WTC11 (cell line): Measurements from ENCODE around the gene ARSH. TPM values are rescaled to one million over a fixed set of nuclear protein-coding genes. Genes with fewer than 3 reads are reported as not detected.
"Not testable (repeated sequence)": the region's sequence is repeated elsewhere in the genome, so short reads cannot be mapped to it uniquely, and the experiment has no call there.

Source experiments
- ATAC-seq: fragments of 200-7000 bp; cut with Tn5 transposase; 2 replicates; pipeline ENCODE4 v1.10.0; 2021; ENCODE audit warnings: mild to moderate bottlenecking, moderate library complexity
- CTCF ChIA-PET: fragments of 300-600 bp; sonication (Branson Sonifier 250); formaldehyde crosslinking; loops from one replicate; lab custom pipeline; 2021; ENCODE audit warnings: antibody characterized with exemption; lab: Charles Lee
- POLR2A ChIA-PET: fragments of 350-600 bp; sonication (Branson Sonifier 250); formaldehyde crosslinking; loops from one replicate; lab custom pipeline; 2021; ENCODE audit warnings: antibody characterized with exemption; lab: Charles Lee
- DNase-seq: peaks from one replicate; pipeline ENCODE4 v3.0.0; 2021; ENCODE audit warnings: low spot score
- H3K27ac Mint-ChIP-seq: 2 replicates; pipeline ENCODE4 v1.8.0; 2021; ENCODE audit warnings: mixed read lengths
- H3K27me3 Mint-ChIP-seq: 2 replicates; pipeline ENCODE4 v1.8.0; 2021; ENCODE audit warnings: low read depth, mild to moderate bottlenecking, moderate library complexity, mixed read lengths
- H3K36me3 Mint-ChIP-seq: 2 replicates; pipeline ENCODE4 v1.8.0; 2021; ENCODE audit warnings: mixed read lengths
- H3K4me1 Mint-ChIP-seq: 2 replicates; pipeline ENCODE4 v1.8.0; 2022; ENCODE audit warnings: mixed read lengths
- H3K4me3 Mint-ChIP-seq: 2 replicates; pipeline ENCODE4 v1.8.0; 2021; ENCODE audit warnings: mild to moderate bottlenecking, moderate library complexity, mixed read lengths
- H3K9me3 Mint-ChIP-seq: 2 replicates; pipeline ENCODE4 v1.8.0; 2021; ENCODE audit warnings: mixed read lengths
- ATF1 ChIP-seq: sonication (generic); formaldehyde crosslinking; IDR thresholded peaks from 2 replicates; pipeline ENCODE4 v1.8.1; 2023; ENCODE audit warnings: mild to moderate bottlenecking, moderate library complexity, missing genetic modification reagents
- ESRRA ChIP-seq: sonication (generic); formaldehyde crosslinking; IDR thresholded peaks from 2 replicates; pipeline ENCODE4 v1.8.1; 2022; ENCODE audit warnings: mild to moderate bottlenecking, missing genetic modification reagents, borderline replicate concordance
- FOXJ3 ChIP-seq: sonication (generic); formaldehyde crosslinking; IDR thresholded peaks from 2 replicates; pipeline ENCODE4 v1.9.0; 2021; ENCODE audit warnings: missing genetic modification reagents, mild to moderate bottlenecking, borderline replicate concordance
- GABPB1 ChIP-seq: sonication (generic); formaldehyde crosslinking; IDR thresholded peaks from 2 replicates; pipeline ENCODE4 v1.8.1; 2023; ENCODE audit warnings: mild to moderate bottlenecking, missing genetic modification reagents
- NR1H2 ChIP-seq: sonication (generic); formaldehyde crosslinking; IDR thresholded peaks from 2 replicates; pipeline ENCODE4 v1.9.0; 2021; ENCODE audit warnings: mild to moderate bottlenecking, moderate library complexity, missing genetic modification reagents
- RORB ChIP-seq: fragments of 250-450 bp; sonication (Bioruptor Pico); IDR thresholded peaks from 2 replicates; pipeline ENCODE4 v1.9.0; 2021; ENCODE audit warnings: mild to moderate bottlenecking
- TEAD1 ChIP-seq: sonication (generic); formaldehyde crosslinking; IDR thresholded peaks from 2 replicates; pipeline ENCODE4 v1.8.0; 2022; ENCODE audit warnings: mild to moderate bottlenecking, missing genetic modification reagents
- ZNF138 ChIP-seq: sonication (generic); formaldehyde crosslinking; conservative IDR thresholded peaks from 2 replicates; pipeline ENCODE4 v1.8.1; 2022; ENCODE audit warnings: mild to moderate bottlenecking, moderate library complexity, missing genetic modification reagents
- ZNF317 ChIP-seq: sonication (generic); formaldehyde crosslinking; IDR thresholded peaks from 2 replicates; pipeline ENCODE4 v1.8.1; 2023; ENCODE audit warnings: low read depth, mild to moderate bottlenecking, moderate library complexity, missing genetic modification reagents, borderline replicate concordance
- ZNF532 ChIP-seq: fragments of 250-450 bp; sonication (Bioruptor Pico); IDR thresholded peaks from 2 replicates; pipeline ENCODE4 v1.9.0; 2021; ENCODE audit warnings: mild to moderate bottlenecking, borderline replicate concordance
- total RNA-seq: library from RNA; stranded (reverse); gene quantifications from 3 replicates; pipeline ENCODE4 v1.2.3, GENCODE V29; 2021
- TF ChIP-seq, protein P1 (sequence below): fragments of 250-450 bp; sonication (Bioruptor Pico); conservative IDR thresholded peaks from 2 replicates; pipeline ENCODE4 v1.9.0; 2021; ENCODE audit warnings: mild to moderate bottlenecking
- TF ChIP-seq, protein P2 (sequence below): fragments of 250-450 bp; sonication (Bioruptor Pico); IDR thresholded peaks from 2 replicates; pipeline ENCODE4 v1.9.0; 2021; ENCODE audit warnings: moderate library complexity, mild to moderate bottlenecking, inconsistent platforms, borderline replicate concordance
- TF ChIP-seq, protein P3 (sequence below): sonication (generic); formaldehyde crosslinking; IDR thresholded peaks from 2 replicates; pipeline ENCODE4 v1.8.0; 2022; ENCODE audit warnings: missing genetic modification reagents

Gene ARSH
- total RNA-seq, 1 experiment from 2014 or later = not detected

- TF ChIP-seq NR1H2 (CRISPR knock-in tag) (no peak), ZNF138 (CRISPR knock-in tag) (no peak), ZNF317 (CRISPR knock-in tag) (no peak), GABPB1 (CRISPR knock-in tag) (no peak)
- TF ChIP-seq, protein P1, sequence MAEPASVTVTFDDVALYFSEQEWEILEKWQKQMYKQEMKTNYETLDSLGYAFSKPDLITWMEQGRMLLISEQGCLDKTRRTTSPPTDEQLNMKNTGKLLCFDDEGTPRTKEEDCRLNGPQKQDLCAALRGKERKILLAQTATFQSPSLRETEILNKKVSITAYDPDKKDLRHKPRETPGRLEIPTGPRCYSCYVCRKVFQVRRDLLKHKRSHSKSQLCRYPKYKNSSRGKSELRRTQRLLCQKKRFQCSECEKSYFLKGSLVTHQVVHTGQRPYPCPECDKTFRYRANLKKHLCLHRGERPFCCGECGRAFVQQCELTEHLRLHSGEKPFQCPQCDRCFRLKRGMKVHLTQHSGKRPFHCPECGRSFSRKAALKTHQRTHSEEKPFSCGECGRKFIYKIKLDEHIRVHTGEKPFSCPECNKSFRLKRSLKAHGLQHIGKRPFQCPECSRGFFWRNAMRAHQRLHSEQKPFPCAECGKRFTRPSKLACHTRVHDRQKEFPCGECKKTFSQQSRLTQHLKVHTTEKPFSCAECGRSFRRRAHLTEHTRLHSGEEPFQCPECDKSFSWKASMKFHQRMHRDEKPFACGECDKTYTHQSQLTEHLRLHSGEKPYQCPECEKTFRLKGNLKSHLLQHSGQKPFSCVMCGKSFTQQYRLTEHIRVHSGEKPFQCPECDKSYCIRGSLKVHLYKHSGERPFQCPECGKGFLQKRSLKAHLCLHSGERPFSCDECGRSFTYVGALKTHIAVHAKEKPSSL (CRISPR knock-in tag) = no peak
Observed at GRCh38 chrX:3044671-3045070, 38.3 kb downstream of the ARSH start (continued).

DNA sequence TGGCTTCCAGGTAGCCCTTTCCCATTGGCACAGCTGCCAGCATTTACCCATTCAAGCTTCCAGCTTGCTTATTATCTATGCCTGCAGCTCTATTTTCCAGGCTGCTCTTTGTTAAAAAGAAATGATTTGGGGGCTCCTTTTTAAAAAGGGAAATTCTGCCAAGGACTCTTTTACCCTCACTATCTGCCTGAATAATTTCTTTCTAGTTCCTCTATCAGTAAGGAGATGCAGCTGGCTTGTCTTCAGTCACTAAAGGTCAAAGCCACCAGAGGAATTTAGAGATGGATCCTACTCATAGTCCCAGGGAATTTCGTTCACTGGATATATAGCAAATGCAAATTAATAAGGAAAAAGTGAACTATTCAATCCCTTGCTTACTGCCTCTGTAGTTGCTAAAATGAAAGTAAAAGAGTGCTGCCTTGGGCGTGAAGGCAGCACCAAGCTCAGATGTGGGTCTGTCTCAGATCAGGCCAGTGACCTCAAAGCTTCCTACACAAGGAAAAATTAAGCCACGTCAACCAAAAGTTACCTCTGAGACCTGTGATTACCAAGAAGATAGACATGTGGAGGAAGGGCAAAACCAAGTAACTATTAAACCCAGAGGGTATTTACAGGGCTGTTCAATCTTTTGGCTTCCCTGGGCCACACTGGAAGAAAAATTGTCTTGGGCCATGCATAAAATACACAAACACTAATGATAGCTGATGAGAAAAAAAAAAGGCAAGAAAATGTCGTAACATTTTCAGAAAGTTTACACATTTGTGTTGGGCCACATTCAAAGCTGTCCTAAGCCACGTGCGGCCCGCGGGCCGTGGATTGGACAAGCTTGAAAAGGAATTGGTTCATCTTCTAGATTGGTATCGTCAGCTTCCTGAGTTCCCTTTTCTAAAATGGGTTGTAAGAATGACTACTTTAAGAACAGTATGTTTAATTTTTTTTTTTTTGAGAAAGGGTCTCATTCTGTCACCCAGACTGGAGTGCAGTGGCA lies 40.2 kb downstream of the ARSH start:
- no peak for DNase-seq
- POLR2A ChIA-PET = no interaction called here
- ATAC-seq = no peak
- H3K27me3 Mint-ChIP-seq = no peaks in the 10 kb centered on the region
- peaks cover 14% of the 10 kb centered on the region for H3K4me1 Mint-ChIP-seq
- no peak for TF ChIP-seq TEAD1 (CRISPR knock-in tag)
- TF ChIP-seq RORB = no peak
- TF ChIP-seq FOXJ3 (CRISPR knock-in tag) = no peak
- TF ChIP-seq, protein P2, sequence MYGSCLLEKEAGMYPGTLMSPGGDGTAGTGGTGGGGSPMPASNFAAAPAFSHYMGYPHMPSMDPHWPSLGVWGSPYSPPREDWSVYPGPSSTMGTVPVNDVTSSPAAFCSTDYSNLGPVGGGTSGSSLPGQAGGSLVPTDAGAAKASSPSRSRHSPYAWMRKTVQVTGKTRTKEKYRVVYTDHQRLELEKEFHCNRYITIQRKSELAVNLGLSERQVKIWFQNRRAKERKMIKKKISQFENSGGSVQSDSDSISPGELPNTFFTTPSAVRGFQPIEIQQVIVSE (CRISPR knock-in tag) = no peak
- no peak for TF ChIP-seq ESRRA (CRISPR knock-in tag)
- no peak for TF ChIP-seq ATF1 (CRISPR knock-in tag)
- no peak for TF ChIP-seq ZNF532 (CRISPR knock-in tag)
- TF ChIP-seq, protein P3, sequence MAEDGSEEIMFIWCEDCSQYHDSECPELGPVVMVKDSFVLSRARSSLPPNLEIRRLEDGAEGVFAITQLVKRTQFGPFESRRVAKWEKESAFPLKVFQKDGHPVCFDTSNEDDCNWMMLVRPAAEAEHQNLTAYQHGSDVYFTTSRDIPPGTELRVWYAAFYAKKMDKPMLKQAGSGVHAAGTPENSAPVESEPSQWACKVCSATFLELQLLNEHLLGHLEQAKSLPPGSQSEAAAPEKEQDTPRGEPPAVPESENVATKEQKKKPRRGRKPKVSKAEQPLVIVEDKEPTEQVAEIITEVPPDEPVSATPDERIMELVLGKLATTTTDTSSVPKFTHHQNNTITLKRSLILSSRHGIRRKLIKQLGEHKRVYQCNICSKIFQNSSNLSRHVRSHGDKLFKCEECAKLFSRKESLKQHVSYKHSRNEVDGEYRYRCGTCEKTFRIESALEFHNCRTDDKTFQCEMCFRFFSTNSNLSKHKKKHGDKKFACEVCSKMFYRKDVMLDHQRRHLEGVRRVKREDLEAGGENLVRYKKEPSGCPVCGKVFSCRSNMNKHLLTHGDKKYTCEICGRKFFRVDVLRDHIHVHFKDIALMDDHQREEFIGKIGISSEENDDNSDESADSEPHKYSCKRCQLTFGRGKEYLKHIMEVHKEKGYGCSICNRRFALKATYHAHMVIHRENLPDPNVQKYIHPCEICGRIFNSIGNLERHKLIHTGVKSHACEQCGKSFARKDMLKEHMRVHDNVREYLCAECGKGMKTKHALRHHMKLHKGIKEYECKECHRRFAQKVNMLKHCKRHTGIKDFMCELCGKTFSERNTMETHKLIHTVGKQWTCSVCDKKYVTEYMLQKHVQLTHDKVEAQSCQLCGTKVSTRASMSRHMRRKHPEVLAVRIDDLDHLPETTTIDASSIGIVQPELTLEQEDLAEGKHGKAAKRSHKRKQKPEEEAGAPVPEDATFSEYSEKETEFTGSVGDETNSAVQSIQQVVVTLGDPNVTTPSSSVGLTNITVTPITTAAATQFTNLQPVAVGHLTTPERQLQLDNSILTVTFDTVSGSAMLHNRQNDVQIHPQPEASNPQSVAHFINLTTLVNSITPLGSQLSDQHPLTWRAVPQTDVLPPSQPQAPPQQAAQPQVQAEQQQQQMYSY (CRISPR knock-in tag) = no peak
- CTCF ChIA-PET = no interaction called here
- no peak overlapping the region for H3K4me3 Mint-ChIP-seq
- no peaks in the 10 kb centered on the region for H3K9me3 Mint-ChIP-seq
- H3K36me3 Mint-ChIP-seq = no peaks in the 10 kb centered on the region
- H3K27ac Mint-ChIP-seq = no peak overlapping the region

DNA sequence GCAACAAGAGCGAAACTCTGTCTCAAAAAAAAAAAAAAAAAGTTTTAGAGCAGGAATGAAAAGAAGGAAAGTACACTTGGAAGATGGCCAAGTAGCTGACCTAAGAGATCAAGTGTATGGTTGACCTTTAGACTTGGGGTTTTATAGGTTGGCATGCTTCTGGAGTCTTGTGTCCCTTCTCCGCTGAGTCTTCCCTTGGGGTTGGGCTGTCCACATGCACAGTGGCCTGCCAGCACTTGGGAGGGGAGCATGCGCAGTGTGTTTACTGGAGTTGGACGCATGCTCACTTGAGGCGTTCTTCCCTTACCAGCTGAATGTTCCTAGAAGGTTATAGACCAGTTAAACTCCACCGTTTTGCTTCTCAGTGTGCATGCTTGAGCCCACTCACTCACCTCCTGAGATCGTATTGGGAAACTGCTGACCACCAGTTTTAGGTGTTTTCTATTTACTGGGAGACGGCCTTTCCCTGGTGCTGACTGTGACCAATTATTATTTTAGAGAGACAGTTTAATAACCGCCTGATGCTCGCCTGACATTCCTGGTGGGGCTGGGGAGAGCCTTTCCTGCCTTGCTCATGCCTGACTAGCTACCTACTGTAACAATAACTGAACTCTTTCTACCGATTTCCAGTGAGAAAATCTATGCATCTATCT lies 44.3 kb downstream of the ARSH start:
- H3K27ac Mint-ChIP-seq, POLR2A ChIA-PET, DNase-seq, H3K9me3 Mint-ChIP-seq, H3K27me3 Mint-ChIP-seq, CTCF ChIA-PET, H3K36me3 Mint-ChIP-seq, ATAC-seq, H3K4me3 Mint-ChIP-seq: not testable (repeated sequence)
- H3K4me1 Mint-ChIP-seq = peaks cover 14% of the 10 kb centered on the region
